AG04450 (cell line): ENCODE results near the gene ALOX12B. TPM values are rescaled to one million over a fixed set of nuclear protein-coding genes. Genes with fewer than 3 reads are reported as not detected.
"Not testable (repeated sequence)": the region's sequence is repeated elsewhere in the genome, so short reads cannot be mapped to it uniquely, and the experiment has no call there.

Experiments used
- CTCF ChIA-PET: fragments of 300-600, 350-600 bp; formaldehyde crosslinking; extraction: SDS; loops from one replicate; lab custom pipeline; 2022; ENCODE audit warnings: antibody characterized with exemption, inconsistent platforms; lab: Charles Lee
- POLR2A ChIA-PET: fragments of 350-600 bp; formaldehyde crosslinking; extraction: SDS; loops from one replicate; lab custom pipeline; 2021; ENCODE audit warnings: antibody characterized with exemption, inconsistent platforms; lab: Yijun Ruan, JAX
- DNase-seq: peaks from one replicate; pipeline ENCODE4 v3.0.0-alpha.2; 2011; ENCODE audit warnings: low read depth, low spot score
- H3K27ac ChIP-seq: one replicate; pipeline ENCODE4 v1.5.1; 2012; ENCODE audit warnings: low read depth, low read length, control low read depth
- H3K27me3 ChIP-seq: one replicate; pipeline ENCODE4 v1.6.0; 2012; ENCODE audit warnings: low read length; ENCODE audit not compliant: control insufficient read depth, insufficient read depth
- H3K4me3 ChIP-seq: 2 replicates; pipeline ENCODE4 v1.5.1; 2011; ENCODE audit warnings: mild to moderate bottlenecking, low read depth, low read length, control low read depth
- H3K9me3 ChIP-seq: 2 replicates; pipeline ENCODE4 v1.5.1; 2012; ENCODE audit warnings: low read length; ENCODE audit not compliant: control insufficient read depth, insufficient read depth
- CTCF ChIP-seq: IDR thresholded peaks from 2 replicates; pipeline ENCODE4 v1.5.1; 2011; ENCODE audit warnings: low read depth, low read length, control low read depth, inconsistent platforms
- polyA plus RNA-seq: library from polyadenylated mRNA; depleted of rRNA; stranded (reverse); fragments of >200 nt; gene quantifications from 2 replicates; pipeline ENCODE4 v1.2.3, GENCODE V29; 2011; rRNA removed
- small RNA-seq: library from RNA; depleted of rRNA; stranded (forward); fragments of <200 nt; gene quantifications from one replicate; pipeline ENCODE3, GENCODE V24; 2012; ENCODE audit warnings: low read depth; ENCODE audit not compliant: insufficient read length

Gene ALOX12B
- polyA plus RNA-seq, 1 experiment, result not detected

- POLR2A ChIA-PET, result no interaction called here
- CTCF ChIA-PET, result interaction anchor here (0.8 to 1.9 kb wide), 4 partner anchors 17 to 35 kb away, joined by 3 to 6 read pairs (median 4); no protein-coding TSS in a partner anchor
Measured at GRCh38 chr17:8025176-8025911, 62.2 kb downstream of the ALOX12B start.

GRCh38 chr17:8024161-8024560 is 63.4 kb downstream of the ALOX12B start:
- H3K9me3 ChIP-seq, DNase-seq, POLR2A ChIA-PET, H3K27ac ChIP-seq, H3K4me3 ChIP-seq: not testable (repeated sequence)
- CTCF ChIA-PET, result interaction anchor here (0.8 to 1.9 kb wide), 3 partner anchors 17 to 34 kb away, joined by 3 to 6 read pairs (median 4); no protein-coding TSS in a partner anchor
- H3K27me3 ChIP-seq, result peaks cover 38% of the 10 kb centered on the region

More at GRCh38 chr17:8025176-8025911, 62.2 kb downstream of the ALOX12B start:
- H3K4me3 ChIP-seq, result no peak overlapping the region
- no peak for DNase-seq
- H3K27me3 ChIP-seq, result peaks cover 34% of the 10 kb centered on the region
- no peaks in the 10 kb centered on the region; the same call in 1 of the 2 replicates for H3K9me3 ChIP-seq
- no peak overlapping the region for H3K27ac ChIP-seq
- no peak for TF ChIP-seq CTCF

Small RNAs within 50 kb of the gene (small RNA-seq; reads per million reads assigned to genes)
- not detected for gene MIR4314

Other genes starting within 250 kb of the ALOX12B start
- gene TMEM88, start 232.7 kb downstream of the ALOX12B start, polyA plus RNA-seq, result 0.29 and 0.45 TPM in 2 replicates
- 49.3 and 59.0 TPM in 2 replicates for gene NAA38, start 230.2 kb downstream of the ALOX12B start, polyA plus RNA-seq
- 6.9 and 8.1 TPM in 2 replicates for gene CYB5D1, start 229.7 kb downstream of the ALOX12B start, polyA plus RNA-seq
- gene CHD3, start 198.9 kb downstream of the ALOX12B start, polyA plus RNA-seq, result 50.0 and 68.6 TPM in 2 replicates
- gene RNF227, start 171.4 kb downstream of the ALOX12B start, polyA plus RNA-seq, result 1.3 and 1.4 TPM in 2 replicates
- 2.2 and 3.1 TPM in 2 replicates for gene KCNAB3, start 157.9 kb downstream of the ALOX12B start, polyA plus RNA-seq
- gene TRAPPC1, start 155.8 kb downstream of the ALOX12B start, polyA plus RNA-seq, result 202 and 227 TPM in 2 replicates
- gene CNTROB, start 155.5 kb downstream of the ALOX12B start, polyA plus RNA-seq, result 11.3 and 12.9 TPM in 2 replicates
- gene GUCY2D, start 85.1 kb downstream of the ALOX12B start, polyA plus RNA-seq, result not detected in 2 replicates
- not detected in 2 replicates for gene ALOX15B, start 48.7 kb downstream of the ALOX12B start, polyA plus RNA-seq
- 0.04 and 0.05 TPM in 2 replicates for gene ALOXE3, start 30.8 kb upstream of the ALOX12B start, polyA plus RNA-seq
- gene HES7, start 36.4 kb upstream of the ALOX12B start, polyA plus RNA-seq, result not detected in 2 replicates
- gene PER1, start 64.7 kb upstream of the ALOX12B start, polyA plus RNA-seq, result 3.1 and 5.5 TPM in 2 replicates
- gene VAMP2, start 75.2 kb upstream of the ALOX12B start, polyA plus RNA-seq, result 20.8 and 24.3 TPM in 2 replicates
- gene TMEM107, start 88.7 kb upstream of the ALOX12B start, polyA plus RNA-seq, result 8.7 and 9.6 TPM in 2 replicates
- 2.3 and 2.7 TPM in 2 replicates for gene BORCS6, start 102.5 kb upstream of the ALOX12B start, polyA plus RNA-seq
- 5.9 and 7.7 TPM in 2 replicates for gene AURKB, start 122.9 kb upstream of the ALOX12B start, polyA plus RNA-seq
- 6.1 and 7.3 TPM in 2 replicates for gene CTC1, start 160.3 kb upstream of the ALOX12B start, polyA plus RNA-seq
- gene PFAS, start 161.6 kb upstream of the ALOX12B start, polyA plus RNA-seq, result 14.0 and 18.5 TPM in 2 replicates
- 26.4 and 30.8 TPM in 2 replicates for gene RANGRF, start 201.0 kb upstream of the ALOX12B start, polyA plus RNA-seq
- 1.4 and 1.9 TPM in 2 replicates for gene SLC25A35, start 207.7 kb upstream of the ALOX12B start, polyA plus RNA-seq
- not detected in 2 replicates for gene ARHGEF15, start 222.5 kb upstream of the ALOX12B start, polyA plus RNA-seq